Ramos (cell line): ENCODE measurements around the gene STMN1.

ENCODE experiments used
- in situ Hi-C: fragments of 300-500 bp; cut with MboI; formaldehyde crosslinking; loops from one replicate; pipeline ENCODE4 v1.14.3; 2022; ENCODE audit warnings: low sequenced_read_pairs; ENCODE audit not compliant: unreplicated experiment

Gene STMN1

DNA sequence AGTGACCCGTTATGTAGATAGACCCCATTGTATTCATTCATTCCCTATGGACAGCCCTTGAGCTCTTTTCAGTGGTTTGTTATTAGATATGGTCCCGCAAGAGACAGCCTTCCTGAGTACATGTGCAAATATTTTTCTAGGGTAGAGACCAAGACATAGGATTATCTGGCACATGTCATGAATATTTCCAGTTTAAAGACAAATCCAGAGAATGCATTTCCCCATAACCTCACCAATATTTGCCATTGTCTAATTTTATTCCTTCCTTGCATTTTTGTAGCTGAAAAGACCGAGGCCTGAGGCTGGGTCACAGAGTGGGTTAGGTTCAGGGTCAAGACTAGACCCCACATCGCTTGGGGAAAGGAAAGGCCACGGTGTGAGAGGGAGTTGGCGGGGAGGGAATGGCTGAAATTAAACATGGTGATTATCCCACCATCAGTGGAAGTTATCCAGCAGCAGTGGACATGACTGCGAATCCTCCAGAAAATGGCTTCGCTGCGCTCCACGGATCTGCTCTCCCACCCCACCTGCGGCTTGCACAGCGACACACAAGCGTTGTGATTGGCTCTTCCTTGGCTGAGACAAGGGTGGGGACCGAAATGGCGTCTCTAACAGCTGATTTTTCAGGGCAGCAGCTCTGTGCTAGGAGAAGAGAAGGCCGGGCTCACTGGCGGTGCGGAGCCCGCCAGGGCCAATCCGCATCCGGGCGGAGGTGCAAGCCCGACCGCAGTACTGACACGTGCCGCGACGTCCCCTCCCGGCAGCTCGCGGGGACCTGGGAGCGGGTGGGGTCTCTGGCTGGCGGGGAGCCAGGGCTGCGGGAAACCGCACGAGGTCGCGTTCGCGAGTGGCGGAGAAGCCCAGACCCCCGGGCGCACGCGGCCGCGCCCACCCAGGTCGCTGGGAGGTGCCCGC lies 16.1 kb upstream of the STMN1 start:
- in situ Hi-C loops = no loop called here

DNA sequence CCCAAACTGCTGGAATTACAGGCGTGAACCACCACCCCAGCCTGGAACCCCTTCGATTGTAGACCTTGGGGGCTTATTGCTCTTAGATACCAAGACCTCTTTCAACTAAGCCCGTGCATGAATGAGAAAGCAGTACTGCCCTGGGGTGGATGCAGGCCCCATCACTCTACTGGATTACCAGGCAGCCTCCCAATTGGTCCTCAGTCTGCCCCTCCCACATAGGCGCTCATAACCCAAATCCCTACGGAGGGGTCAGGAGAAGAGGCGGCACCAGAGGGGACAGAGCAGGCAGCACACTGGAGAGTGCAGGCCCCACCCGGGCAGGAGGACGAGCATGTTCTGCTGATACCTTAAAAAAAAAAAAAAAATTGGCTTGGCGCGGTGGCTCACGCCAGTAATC lies 12.4 kb upstream of the STMN1 start:
- in situ Hi-C loops = no loop called here

DNA sequence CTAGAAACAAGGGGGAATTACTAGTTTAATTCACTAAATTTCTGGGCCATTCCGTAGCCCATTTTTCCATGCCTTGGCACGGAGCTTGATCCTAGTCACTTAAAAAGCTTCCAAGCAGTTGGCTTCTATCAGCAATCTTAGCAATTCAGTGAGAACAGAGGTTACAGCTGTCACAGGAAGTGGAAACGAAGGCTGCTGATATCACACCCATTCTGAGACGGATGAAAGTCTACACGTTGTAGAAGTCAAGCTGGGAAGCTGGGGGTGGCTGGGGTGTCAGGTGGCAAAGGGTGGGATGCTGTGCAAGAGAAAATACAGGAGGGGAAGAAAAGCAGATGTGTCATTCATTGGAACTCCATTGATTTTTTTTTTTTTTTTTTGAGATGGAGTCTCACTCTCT lies 11.8 kb upstream of the STMN1 start:
- in situ Hi-C loops = no loop called here

DNA sequence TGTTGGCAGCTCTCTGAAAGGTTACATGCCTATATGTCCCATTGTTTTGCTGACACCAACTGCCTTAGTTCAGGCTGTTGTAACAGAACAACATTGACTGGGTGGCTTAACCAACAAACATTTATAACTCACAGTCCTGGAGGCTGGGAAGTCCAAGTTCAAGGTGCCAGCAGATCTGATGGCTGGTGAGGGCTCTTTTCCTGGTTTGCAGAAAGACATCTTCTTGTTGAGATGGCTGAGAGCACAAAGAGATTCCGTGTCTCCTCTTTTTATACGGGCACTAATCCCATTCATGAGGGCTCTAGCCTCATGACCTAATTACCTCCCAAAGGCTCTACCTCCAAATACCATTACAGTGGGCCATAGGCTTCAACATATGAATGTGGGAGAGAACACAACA lies 10.2 kb upstream of the STMN1 start:
- in situ Hi-C loops = no loop called here

DNA sequence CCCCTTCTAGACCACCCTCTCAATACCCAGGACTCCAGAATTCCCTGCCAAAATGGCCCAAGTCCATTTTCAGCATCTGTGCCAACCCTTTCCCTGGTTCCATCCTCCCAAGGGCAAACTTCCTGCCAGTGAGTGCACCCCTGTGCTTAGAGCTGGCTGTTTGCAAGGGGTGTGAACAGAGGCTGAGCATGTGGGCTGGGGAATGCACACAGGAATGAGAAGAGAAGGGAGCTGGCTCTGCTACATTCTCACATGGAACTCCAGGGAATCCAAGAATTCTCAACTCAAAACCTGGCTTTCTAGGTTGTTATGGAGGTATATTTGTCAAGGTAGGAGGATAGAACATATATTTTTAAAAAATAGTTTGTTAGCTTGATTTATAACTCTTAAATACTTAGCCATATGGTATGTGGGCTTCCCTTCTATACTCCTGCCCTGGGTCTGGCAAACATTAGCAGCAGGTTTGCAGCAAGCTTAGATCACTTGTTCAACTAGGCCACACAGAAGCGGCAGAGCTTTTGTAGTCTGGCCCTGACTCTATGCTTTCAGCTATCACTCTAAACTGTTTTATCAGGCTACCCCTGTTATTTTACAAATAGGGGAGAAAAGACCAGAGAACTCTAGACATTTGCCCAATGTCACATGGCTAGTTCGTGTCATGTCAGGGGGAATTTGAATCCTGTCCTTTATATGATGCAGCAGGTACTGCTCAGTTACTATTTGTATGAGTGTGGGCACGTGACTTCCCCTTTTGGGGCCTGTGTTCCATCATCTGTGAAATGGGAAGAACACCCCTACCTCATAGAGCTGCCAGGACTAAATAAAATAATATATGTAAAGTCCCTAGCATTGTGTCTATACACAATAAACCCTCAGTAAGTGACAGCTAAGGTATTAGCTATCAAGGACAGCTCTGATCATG lies 8.1 kb upstream of the STMN1 start:
- in situ Hi-C loops = no loop called here

DNA sequence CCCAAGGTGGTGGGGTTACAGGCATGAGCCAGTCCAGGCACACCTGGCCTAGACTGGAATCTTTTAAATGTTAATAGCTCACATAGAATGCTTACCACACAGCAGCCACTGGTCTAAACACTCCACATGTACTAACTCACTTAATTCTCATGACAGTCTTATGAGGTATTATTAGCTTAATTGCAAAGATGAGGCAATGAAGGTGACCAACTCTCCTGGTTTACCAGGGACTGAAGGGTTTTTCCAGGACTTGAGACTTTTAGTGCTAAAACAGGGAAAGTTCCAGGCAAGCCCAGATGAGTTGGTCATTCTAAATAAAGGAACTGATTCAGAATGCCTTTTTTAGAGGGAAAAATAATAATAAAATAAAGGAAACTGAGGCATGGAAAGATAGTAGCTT lies 7.0 kb upstream of the STMN1 start:
- in situ Hi-C loops = no loop called here

DNA sequence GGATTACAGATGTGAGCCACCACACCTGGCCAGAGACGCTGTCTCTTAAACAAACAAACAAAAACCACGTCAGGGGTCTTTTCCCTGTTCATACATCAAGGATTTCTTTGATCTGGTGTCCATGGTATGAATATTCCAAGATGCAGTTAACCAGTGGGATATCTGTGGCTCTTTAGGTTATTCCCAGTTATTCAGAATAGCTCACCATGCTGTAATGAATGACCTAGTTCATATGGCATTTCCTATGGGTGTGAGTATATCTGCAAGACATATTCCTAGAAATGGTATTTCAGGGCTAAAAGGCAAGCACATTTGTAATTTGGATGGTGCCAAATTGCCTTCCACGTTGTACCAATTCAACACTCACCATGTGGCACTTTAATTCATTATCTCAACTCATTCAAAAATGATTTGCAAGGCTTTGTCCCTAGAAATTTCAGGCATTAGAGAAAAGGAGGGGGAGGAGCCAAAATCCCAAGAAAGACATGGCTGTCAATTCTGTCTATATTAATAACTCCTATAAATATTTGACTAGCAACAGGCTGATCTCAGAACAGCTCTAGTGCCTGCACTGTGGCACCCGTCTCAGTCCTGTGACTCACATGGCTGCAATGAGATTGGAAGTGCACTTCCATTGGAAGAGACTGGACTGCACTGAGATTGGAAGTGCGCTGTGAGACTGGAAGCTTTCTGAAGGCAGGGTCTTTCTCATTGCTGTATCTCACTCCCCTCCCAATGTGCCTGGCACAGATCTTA lies 6.0 kb upstream of the STMN1 start:
- in situ Hi-C loops = no loop called here

DNA sequence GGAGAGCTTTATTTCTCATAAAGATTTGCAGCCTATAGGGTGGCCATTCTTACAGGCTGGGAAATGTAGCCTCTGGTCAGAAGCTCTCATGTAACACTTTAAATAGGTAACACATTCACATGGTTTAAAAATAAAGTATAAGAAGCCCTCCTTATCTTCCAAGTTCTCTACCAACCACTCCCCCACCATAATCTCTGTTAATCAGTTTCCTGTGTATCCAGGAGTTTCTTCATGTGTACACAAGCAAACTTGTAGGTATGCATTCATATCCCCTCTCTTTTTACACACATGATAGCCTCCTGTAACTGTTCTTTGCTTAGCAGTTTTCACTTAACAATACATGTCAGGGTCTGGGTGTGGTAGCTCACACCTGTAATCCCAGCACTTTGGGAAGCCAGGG lies 4.9 kb upstream of the STMN1 start:
- in situ Hi-C loops = no loop called here

DNA sequence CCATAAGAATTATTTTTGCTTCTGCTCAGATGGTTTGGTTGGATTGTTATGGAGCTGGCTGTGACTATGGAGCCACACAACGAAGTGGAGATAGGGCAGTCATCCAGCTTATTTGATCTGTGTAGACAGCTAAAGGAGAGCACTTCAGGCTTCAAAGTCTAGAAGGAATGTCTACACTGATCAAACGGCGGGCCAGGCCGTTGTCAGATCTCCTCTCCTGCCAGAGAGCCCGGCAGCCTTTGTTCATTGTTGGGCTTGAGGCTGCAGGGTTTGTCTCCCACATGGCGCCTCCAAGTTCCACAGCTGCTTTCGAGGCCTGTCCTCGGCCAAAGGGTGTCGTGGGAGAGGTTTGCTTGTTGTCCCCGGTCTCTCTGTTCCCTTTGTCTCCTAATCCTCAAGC lies 2.8 kb upstream of the STMN1 start:
- in situ Hi-C loops = no loop called here

DNA sequence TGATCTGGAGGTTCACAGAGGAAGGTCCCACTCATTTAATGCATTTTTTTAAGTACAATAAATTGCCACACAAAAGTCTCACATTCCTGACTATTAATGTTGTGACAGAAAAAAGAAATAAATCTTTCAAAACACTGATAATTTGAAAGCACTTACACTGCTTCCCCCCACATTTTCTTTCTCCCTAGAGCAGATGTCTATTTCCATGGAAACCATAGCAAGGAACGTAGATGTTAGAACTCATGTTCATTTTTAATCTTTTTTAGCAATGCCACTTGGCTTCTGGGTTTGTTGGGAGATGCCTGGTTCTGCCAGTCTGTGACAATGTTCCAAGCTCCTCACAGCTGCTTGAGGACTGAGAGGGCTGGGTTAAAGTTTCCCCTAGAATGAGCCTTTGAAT lies 1.9 kb upstream of the STMN1 start:
- in situ Hi-C loops = no loop called here

DNA sequence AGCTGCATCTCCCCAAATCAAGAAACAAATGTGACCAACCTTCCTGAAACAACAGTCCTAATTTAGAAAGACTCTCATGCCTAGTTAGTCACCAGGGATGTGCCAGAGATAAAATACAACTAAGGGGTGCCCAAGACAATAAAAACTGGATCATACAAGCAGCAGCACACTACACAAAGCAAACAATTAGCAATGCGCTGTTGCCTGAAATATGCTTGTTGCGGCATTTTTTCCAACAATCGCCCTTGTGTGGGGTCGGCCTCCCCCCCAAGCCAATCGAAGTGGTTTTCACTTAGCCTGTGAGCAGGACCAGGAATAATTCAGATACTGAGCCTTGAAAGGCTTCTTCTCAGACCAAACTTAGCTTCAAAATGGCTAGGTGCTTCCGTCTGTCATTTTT lies 1.4 kb upstream of the STMN1 start:
- in situ Hi-C loops = no loop called here

DNA sequence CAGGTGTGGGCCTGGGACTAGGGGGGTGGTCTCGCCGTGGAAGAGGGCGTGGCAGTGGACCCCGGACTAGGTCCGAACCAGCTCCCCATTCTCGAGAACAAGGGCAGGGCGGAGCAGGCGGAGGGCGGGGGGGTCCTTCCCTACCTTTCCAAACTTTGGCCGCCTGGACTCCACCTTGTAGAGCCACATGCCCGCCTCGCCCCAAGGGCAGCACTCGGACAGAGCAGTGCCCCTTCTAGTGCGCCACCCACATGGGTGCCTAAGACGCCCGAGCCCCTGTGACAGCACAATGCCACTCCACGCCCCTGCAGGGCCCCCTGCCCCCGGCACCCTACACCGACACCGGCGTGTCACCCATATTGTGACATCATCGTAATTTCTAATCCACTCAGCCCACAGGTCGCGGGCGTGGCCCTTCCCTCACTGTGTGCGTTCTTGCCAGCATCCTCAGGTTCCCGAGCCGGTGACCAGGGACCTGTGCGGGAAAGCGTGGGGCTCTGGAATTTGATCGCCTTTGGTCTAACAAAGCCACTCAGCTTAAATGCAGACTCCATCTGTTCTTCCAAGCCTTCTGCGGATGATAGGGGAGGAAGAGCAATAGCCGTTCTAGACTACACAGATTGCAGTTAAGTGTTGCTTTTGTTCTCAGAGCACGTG lies 553 bp upstream of the STMN1 start:
- in situ Hi-C loops = no loop called here

DNA sequence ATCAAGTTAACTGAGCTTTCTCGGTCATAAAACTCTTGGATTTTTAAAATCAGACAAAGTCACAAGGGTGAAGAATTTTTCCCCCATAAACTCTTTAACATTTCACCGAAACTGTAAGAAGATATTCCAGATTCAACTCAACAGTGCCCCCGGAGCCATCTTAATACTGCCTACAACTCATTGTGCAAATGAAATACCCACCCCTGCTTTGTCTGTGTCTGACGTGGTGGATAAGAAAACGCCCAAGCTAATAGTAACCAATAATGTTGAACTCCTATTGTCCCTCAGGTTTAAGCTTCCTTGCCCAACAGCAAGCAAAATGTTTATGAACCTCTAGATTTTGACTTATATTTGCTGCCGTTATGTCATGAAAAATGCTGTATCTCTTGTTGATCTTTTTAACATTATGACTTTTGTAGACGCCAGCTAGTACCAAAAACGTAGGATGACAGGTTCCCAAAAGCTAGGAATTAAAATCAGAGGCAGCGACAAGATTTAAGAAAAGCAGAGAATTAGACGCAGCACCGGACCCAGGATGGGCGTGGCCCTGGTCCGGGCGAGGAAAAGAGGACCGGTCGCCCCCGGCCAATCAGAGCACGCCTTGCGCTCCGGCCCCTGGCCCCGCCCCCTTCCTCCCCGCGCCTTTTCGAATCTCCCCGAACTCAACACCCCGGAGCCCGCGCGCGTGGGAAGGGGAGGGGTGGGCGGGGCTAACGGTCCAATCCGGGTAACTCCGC lies 1.1 kb downstream of the STMN1 start:
- in situ Hi-C loops = no loop called here

DNA sequence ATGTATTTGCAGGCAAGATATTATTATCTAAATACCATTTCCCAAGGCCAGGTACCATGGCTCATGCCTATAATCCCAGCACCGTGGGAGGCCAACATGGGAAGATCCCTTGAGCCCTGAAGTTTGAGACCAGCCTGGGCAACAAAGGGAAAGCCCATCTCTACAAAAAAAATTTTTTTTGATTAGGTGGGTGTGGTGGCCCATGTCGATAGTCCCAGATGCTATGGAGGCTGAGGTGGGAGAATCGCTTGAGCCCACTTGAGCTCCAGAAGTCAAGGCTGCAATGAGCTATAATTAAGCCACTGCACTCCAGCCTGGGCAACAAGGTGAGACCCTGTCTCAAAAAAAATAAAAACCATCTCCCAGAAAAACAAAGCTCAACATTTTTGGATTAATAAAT lies 2.2 kb downstream of the STMN1 start:
- in situ Hi-C loops = no loop called here

DNA sequence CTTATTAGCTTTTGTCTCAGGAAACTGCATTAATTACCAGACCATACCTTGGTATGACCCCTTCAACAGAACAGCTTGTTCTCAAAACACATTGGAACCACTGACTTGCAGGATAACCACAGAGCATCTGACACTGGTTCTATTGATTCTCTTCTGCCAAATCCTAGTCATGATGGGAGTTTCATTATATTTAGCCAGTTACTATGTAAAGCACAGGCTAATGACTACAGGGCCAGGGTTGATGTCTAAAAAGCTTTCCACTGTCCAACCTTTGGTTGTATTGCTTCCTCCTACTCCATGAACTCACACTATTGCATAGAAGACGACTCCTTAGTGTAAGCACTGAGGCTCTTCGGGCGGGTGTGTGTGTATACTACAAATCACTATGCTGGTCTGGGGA lies 3.8 kb downstream of the STMN1 start:
- in situ Hi-C loops = no loop called here

DNA sequence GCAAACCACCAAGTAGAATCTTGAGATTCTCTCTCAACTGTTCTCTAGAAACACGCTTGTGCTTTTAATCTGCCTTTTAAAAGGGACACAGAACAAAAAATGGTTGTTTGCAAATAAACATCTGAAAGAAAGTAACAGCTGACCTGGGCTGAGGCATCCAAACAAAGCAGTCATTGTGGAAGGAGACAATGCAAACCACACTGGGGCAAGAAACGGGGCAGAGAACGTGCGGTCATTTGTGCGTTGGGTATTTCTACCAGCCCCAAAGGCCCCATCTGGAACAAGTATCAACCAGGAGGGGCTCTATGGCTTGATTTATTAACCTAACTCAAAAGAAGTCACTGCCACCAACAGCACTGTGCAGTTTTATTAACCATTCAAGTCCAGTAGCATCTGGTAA lies 6.0 kb downstream of the STMN1 start:
- in situ Hi-C loops = no loop called here

DNA sequence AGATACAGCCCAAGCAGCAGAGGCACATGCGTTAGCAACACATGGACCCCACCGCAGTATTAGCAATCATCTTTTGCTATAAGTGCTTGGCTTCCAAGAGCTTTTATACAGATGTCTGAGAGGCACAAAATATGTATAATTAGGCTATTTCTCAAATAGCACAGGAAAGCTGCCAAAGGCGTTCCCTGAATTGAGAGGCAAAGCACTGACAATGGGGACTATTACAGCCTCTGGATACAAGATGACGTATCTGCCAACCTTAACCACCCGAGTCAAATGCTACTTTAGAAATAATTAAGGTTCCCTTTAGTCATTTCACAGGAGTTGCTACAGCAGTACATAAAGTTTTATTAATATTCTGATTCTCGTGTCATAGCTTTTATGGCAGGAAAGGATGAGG lies 6.4 kb downstream of the STMN1 start:
- in situ Hi-C loops = loop anchor here (5.0 kb wide), 1 partner anchor 98 kb away; the partner anchor contains the start of gene PAFAH2

DNA sequence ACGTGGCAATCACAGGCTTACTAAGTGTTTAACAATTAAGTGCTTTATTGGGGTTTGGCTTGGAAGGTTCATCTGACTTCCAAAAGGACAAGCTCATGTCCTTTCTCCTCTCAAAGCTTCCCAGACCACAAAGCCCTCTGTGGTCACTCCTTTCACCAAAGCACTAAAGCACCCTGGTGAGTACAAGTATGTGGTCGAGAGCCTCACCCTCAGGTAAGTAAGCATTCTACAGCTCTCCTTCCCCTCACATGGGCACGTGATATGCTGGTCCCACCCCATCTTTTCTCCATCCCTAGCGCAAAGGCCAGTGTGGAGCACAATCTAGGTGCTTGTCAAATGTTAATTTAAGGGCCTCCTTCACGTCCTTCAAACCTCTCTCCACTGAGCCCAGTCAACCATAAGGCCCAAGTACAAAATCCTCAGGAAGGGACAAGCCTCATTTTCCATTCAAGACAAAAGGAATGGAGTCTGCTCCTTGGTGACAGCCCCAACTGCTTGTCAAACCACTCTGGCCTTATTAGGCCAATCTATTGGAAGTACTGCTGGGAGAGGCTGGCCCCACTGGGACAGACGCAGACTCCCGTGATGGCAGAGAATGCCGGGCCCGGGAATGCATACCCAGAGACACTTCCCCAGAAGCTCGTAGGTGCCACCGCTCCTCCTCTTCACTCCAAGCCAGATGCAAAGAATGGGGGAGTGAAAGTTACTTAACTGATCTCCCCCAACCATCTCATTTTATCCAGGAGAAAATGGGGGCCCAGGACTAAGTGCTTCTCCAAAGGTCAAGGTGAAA lies 7.8 kb downstream of the STMN1 start:
- in situ Hi-C loops = loop anchor here (5.0 kb wide), 1 partner anchor 99 kb away; the partner anchor contains the start of gene PAFAH2
